Astrocyte (in vitro differentiated cells and primary cell): ENCODE measurements around the gene LHFPL2.
A peak's percentile ranks its signal among the peaks of the same experiment; 100 is the strongest.

ENCODE experiments used
- CTCF ChIP-seq: IDR thresholded peaks from 2 replicates; pipeline ENCODE4 v1.5.1; 2011; ENCODE audit warnings: low read depth, mild to moderate bottlenecking, inconsistent platforms, low read length, moderate library complexity; ENCODE audit not compliant: insufficient read depth
- EZH2 ChIP-seq: IDR thresholded peaks from 2 replicates; pipeline ENCODE4 v1.6.1; 2012; ENCODE audit warnings: mild to moderate bottlenecking, low read length, inconsistent platforms; ENCODE audit not compliant: insufficient read depth

- TF ChIP-seq CTCF = peak; percentile 38
- no peak for TF ChIP-seq EZH2
These were observed 176.0 kb downstream of the LHFPL2 start for GRCh38 chr5:78472469-78473106.
